Muscle of arm (tissue), 12 donors: Measurements from ENCODE around the gene UBXN6. TPM values are rescaled to one million over a fixed set of nuclear protein-coding genes. Genes with fewer than 3 reads are reported as not detected.
A peak's percentile ranks its signal among the peaks of the same experiment; 100 is the strongest.

Experiments used
- DNase-seq: peaks from one replicate; pipeline ENCODE4 v3.0.0-alpha.2; 2013
- polyA plus RNA-seq, 12 donors: library from polyadenylated mRNA; unstranded; fragments of 120-200 nt; gene quantifications; one replicate each; pipeline ENCODE4 v1.2.1, GENCODE V29; 2013; ENCODE audit not compliant: insufficient read length in 12 of 12

UBXN6 gene
- polyA plus RNA-seq, 12 donors = 66.8 to 148 (median 87.8) TPM; not detected in 1

GRCh38 chr19:4464815-4465581, 7.4 kb upstream of the UBXN6 start:
- no peak for DNase-seq

- peak; percentile 83 for DNase-seq
Measured at GRCh38 chr19:4456843-4457653, 546 bp downstream of the UBXN6 start.

- DNase-seq = peak; percentile 66
Measured at GRCh38 chr19:4456476-4456842, 1.1 kb downstream of the UBXN6 start.

GRCh38 chr19:4455719-4456475, 1.7 kb downstream of the UBXN6 start:
- peak; percentile 80 for DNase-seq

GRCh38 chr19:4454747-4455718, 2.6 kb downstream of the UBXN6 start:
- DNase-seq = peak; percentile 47

GRCh38 chr19:4453232-4454179, 4.1 kb downstream of the UBXN6 start:
- no peak for DNase-seq

- no peak for DNase-seq
Measured at GRCh38 chr19:4452230-4452990, 5.2 kb downstream of the UBXN6 start.

GRCh38 chr19:4449639-4450028, 8.0 kb downstream of the UBXN6 start:
- no peak for DNase-seq

- DNase-seq = no peak
Measured at GRCh38 chr19:4449022-4449638, 8.5 kb downstream of the UBXN6 start.

- no peak for DNase-seq
Measured at GRCh38 chr19:4448147-4448985, 9.2 kb downstream of the UBXN6 start.

GRCh38 chr19:4447327-4448146, 10.1 kb downstream of the UBXN6 start:
- DNase-seq = no peak

GRCh38 chr19:4446704-4447200, 10.8 kb downstream of the UBXN6 start:
- DNase-seq = no peak

GRCh38 chr19:4445963-4446703, 11.5 kb downstream of the UBXN6 start:
- no peak for DNase-seq

GRCh38 chr19:4444765-4445741, 12.5 kb downstream of the UBXN6 start:
- no peak for DNase-seq
